GM18951 (cell line): Measurements from ENCODE around the gene USP53.
A peak's percentile ranks its signal among the peaks of the same experiment; 100 is the strongest.
"Not testable (repeated sequence)": the region's sequence is repeated elsewhere in the genome, so short reads cannot be mapped to it uniquely, and the experiment has no call there.

ENCODE experiments used
- POLR2A ChIP-seq: IDR thresholded peaks from 4 replicates; pipeline ENCODE4 v1.6.1; 2011; ENCODE audit warnings: mild to moderate bottlenecking; ENCODE audit not compliant: insufficient read length, insufficient read depth; ENCODE audit errors: extremely low read depth
- in situ Hi-C: fragments of 300-500 bp; cut with MboI; formaldehyde crosslinking; loops from one replicate; pipeline ENCODE4 v1.12.0; 2022; ENCODE audit warnings: low sequenced_read_pairs, mixed read lengths, inconsistent platforms; ENCODE audit not compliant: unreplicated experiment

The USP53 gene

GRCh38 chr4:119212234-119212963, at the start of gene USP53:
TSS of gene USP53 (plus strand) at chr4:119212713. CDS start at chr4:119239760, 27,047 bp downstream.
- TF ChIP-seq POLR2A, result peak; percentile 60
- in situ Hi-C loops, result no loop called here

- in situ Hi-C loops, result no loop called here
- no peak for TF ChIP-seq POLR2A
Observed at GRCh38 chr4:119165767-119166166, 46.7 kb upstream of the USP53 start.

GRCh38 chr4:119170195-119170594, 42.3 kb upstream of the USP53 start:
- no peak for TF ChIP-seq POLR2A
- in situ Hi-C loops, result no loop called here

GRCh38 chr4:119172223-119172622, 40.3 kb upstream of the USP53 start:
- TF ChIP-seq POLR2A, result no peak
- in situ Hi-C loops, result no loop called here

GRCh38 chr4:119173729-119174361, 38.7 kb upstream of the USP53 start:
- in situ Hi-C loops, result not testable (repeated sequence)

- no peak for TF ChIP-seq POLR2A
- in situ Hi-C loops, result no loop called here
Observed at GRCh38 chr4:119179011-119179410, 33.5 kb upstream of the USP53 start.

GRCh38 chr4:119184128-119184527, 28.4 kb upstream of the USP53 start:
- in situ Hi-C loops, result no loop called here
- TF ChIP-seq POLR2A, result no peak

- in situ Hi-C loops, result no loop called here
- no peak for TF ChIP-seq POLR2A
Observed at GRCh38 chr4:119189638-119190037, 22.9 kb upstream of the USP53 start.

- in situ Hi-C loops, result no loop called here
- TF ChIP-seq POLR2A, result no peak
Observed at GRCh38 chr4:119190354-119190753, 22.2 kb upstream of the USP53 start.

- TF ChIP-seq POLR2A, result no peak
- in situ Hi-C loops, result no loop called here
Observed at GRCh38 chr4:119191505-119191904, 21.0 kb upstream of the USP53 start.

- in situ Hi-C loops, result no loop called here
- no peak for TF ChIP-seq POLR2A
Observed at GRCh38 chr4:119197772-119198212, 14.7 kb upstream of the USP53 start.

GRCh38 chr4:119204916-119205315, 7.6 kb upstream of the USP53 start:
- no peak for TF ChIP-seq POLR2A
- in situ Hi-C loops, result no loop called here

GRCh38 chr4:119205690-119206089, 6.8 kb upstream of the USP53 start:
- in situ Hi-C loops, result no loop called here
- TF ChIP-seq POLR2A, result no peak

- TF ChIP-seq POLR2A, result no peak
- in situ Hi-C loops, result no loop called here
Observed at GRCh38 chr4:119206178-119206577, 6.3 kb upstream of the USP53 start.
